Measurements from ENCODE around the gene HTT.

DNA sequence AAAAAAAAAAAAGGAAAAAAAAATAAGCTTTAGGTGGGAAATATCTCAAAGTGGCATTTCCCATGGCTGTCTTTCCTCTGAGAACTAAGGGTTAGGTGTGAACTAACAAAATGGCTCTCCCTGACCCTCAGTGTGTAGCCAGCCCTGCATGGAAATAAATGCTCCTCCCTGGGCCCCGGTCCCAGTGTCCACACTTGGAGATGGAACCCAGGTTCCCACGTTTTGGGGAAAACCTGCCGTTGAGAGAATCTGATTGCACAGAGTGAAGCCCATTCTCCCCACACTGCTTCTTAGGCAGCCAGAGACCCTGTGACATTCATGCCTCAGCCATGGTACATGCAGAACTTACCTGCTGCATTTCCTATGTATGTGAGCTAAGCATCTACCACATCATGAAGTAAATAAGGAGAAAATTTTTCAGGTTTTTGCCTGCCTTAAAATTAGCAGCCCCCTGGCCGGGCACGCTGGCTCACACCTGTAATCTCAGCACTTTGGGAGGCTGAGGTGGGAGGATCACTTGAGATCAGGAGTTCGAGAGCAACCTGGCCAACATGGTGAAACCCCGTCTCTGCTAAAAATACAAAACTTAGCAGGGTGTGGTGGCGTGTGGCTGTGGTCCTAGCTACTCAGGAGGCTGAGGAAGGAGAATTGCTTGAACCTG, 34.6 kb upstream of the HTT start:
- TF ChIP-seq CTCF (IDR thresholded peaks at IDR 0.05) (no peak), POLR2A (IDR thresholded peaks at IDR 0.05) (no peak)
